ENCODE data around the gene HDGFL3.

Gene HDGFL3

GRCh38 chr15:83105440-83105839 is 102.2 kb downstream of the HDGFL3 start:
- Histone ChIP-seq H3K27ac (ENCODE audit: extremely low read depth, low read depth, low read length) (no peak overlapping the region), H3K4me1 (ENCODE audit: control insufficient read depth, insufficient read depth, low read length) (no peaks in the 10 kb centered on the region; the same call in 1 of the 2 replicates), H3K36me3 (ENCODE audit: control insufficient read depth in 2 of 2, insufficient read depth in 1 of 2, low read length in 2 of 2) (no peaks in the 10 kb centered on the region), H3K9me3 (ENCODE audit: control insufficient read depth, insufficient read depth, low read depth, low read length) (no peaks in the 10 kb centered on the region), H3K4me3 (ENCODE audit: low read depth, low read length) (no peak overlapping the region)
- TF ChIP-seq ZNF366 (tag by site-specific recombination; conservative IDR thresholded peaks at IDR 0.05) (no peak), ZNF777 (tag by site-specific recombination; IDR thresholded peaks at IDR 0.05; ENCODE audit: borderline replicate concordance) (no peak), ZNF324 (tag by site-specific recombination; IDR thresholded peaks at IDR 0.05) (no peak), ZNF202 (tag by site-specific recombination; IDR thresholded peaks at IDR 0.05; ENCODE audit: borderline replicate concordance) (no peak), ZFP37 (tag by site-specific recombination; IDR thresholded peaks at IDR 0.05) (no peak), MYNN (tag by site-specific recombination; IDR thresholded peaks at IDR 0.05; ENCODE audit: borderline replicate concordance) (no peak), ZNF335 (tag by site-specific recombination; conservative IDR thresholded peaks at IDR 0.05) (no peak), MEIS1 (CRISPR knock-in tag; IDR thresholded peaks at IDR 0.05; ENCODE audit: borderline replicate concordance) (no peak), HOXA7 (CRISPR knock-in tag; IDR thresholded peaks at IDR 0.05; ENCODE audit: borderline replicate concordance) (no peak), PBX3 (CRISPR knock-in tag; IDR thresholded peaks at IDR 0.05) (no peak), ZNF776 (tag by site-specific recombination; IDR thresholded peaks at IDR 0.05; ENCODE audit: borderline replicate concordance) (no peak), ZNF510 (tag by site-specific recombination; IDR thresholded peaks at IDR 0.05; ENCODE audit: insufficient replicate concordance) (no peak), ZSCAN16 (tag by site-specific recombination; IDR thresholded peaks at IDR 0.05) (no peak)
- ChIA-PET CTCF (interaction anchor here (0.6 kb wide), 1 partner anchor 60 kb away, joined by 6 read pairs; no protein-coding TSS in a partner anchor), POLR2A (interaction anchor here (1.1 to 1.9 kb wide), 2 partner anchors 38 to 94 kb away, joined by 3 to 5 read pairs; partner anchors contain the start of genes BTBD1 and C15orf40)

- Histone ChIP-seq H3K27ac (ENCODE audit: extremely low read depth, low read depth, low read length) (no peak overlapping the region), H3K36me3 (ENCODE audit: control insufficient read depth in 2 of 2, insufficient read depth in 1 of 2, low read length in 2 of 2) (no peaks in the 10 kb centered on the region), H3K4me1 (ENCODE audit: control insufficient read depth, insufficient read depth, low read length) (no peaks in the 10 kb centered on the region; the same call in 1 of the 2 replicates), H3K4me3 (ENCODE audit: low read depth, low read length) (no peak overlapping the region), H3K9me3 (ENCODE audit: control insufficient read depth, insufficient read depth, low read depth, low read length) (no peaks in the 10 kb centered on the region)
- POLR2A ChIA-PET = no interaction called here
- CTCF ChIA-PET = no interaction called here
- TF ChIP-seq ZBTB17 (tag by site-specific recombination; IDR thresholded peaks at IDR 0.05) (no peak), ZNF518A (tag by site-specific recombination; conservative IDR thresholded peaks at IDR 0.05; ENCODE audit: low read depth) (no peak), ZNF529 (tag by site-specific recombination; IDR thresholded peaks at IDR 0.05; ENCODE audit: insufficient replicate concordance) (no peak), ZNF169 (tag by site-specific recombination; IDR thresholded peaks at IDR 0.05) (no peak), PRDM2 (tag by site-specific recombination; IDR thresholded peaks at IDR 0.05; ENCODE audit: borderline replicate concordance) (no peak), WT1 (tag by site-specific recombination; IDR thresholded peaks at IDR 0.05) (no peak), YY1 (tag by site-specific recombination; IDR thresholded peaks at IDR 0.05) (no peak)
Measured at GRCh38 chr15:83104141-83104540, 103.5 kb downstream of the HDGFL3 start.
